NCI-H82 treated with DMSO at 0.1 percent for 48 hours (cell line): Measurements from ENCODE around the gene SOX3.

Experiments
- DNase-seq: peaks from one replicate; lab custom pipeline; 2025; ENCODE audit not compliant: unreplicated experiment; lab: John Stamatoyannopoulos, UW

The SOX3 gene

GRCh38 chrX:140500441-140500840, 4.4 kb downstream of the SOX3 start:
- DNase-seq, result no peak

GRCh38 chrX:140495739-140496138, 9.1 kb downstream of the SOX3 start:
- no peak for DNase-seq

GRCh38 chrX:140492066-140492994, 12.5 kb downstream of the SOX3 start:
- no peak for DNase-seq

GRCh38 chrX:140480765-140481164, 24.1 kb downstream of the SOX3 start:
- no peak for DNase-seq

- no peak for DNase-seq
Measured at GRCh38 chrX:140477987-140478386, 26.9 kb downstream of the SOX3 start.

GRCh38 chrX:140475025-140475424, 29.8 kb downstream of the SOX3 start:
- no peak for DNase-seq

- no peak for DNase-seq
Measured at GRCh38 chrX:140467211-140467610, 37.7 kb downstream of the SOX3 start.
